SU-DHL-6 (cell line): ENCODE measurements around the gene RSPH4A.

Experiments used
- H2AFZ ChIP-seq: fragments of 200-600 bp; sonication (generic); 2 replicates; pipeline ENCODE4 v1.6.1; 2014; ENCODE audit warnings: low read depth, mild to moderate bottlenecking, moderate library complexity, mixed read lengths, antibody characterized with exemption, low read length; ENCODE audit not compliant: severe bottlenecking
- H3F3A ChIP-seq: fragments of 200-600 bp; shearing (Covaris generic); 2 replicates; pipeline ENCODE4 v1.6.0; 2016; ENCODE audit warnings: antibody characterized with exemption, mild to moderate bottlenecking; ENCODE audit not compliant: insufficient read depth
- H3K27ac ChIP-seq: fragments of 200-600 bp; sonication (generic); 2 replicates; pipeline ENCODE4 v1.5.1; 2016; ENCODE audit warnings: low read depth, mild to moderate bottlenecking, low read length, moderate library complexity, mixed read lengths
- H3K27me3 ChIP-seq: fragments of 200-600 bp; sonication (generic), shearing (Covaris generic); 2 replicates; pipeline ENCODE4 v1.6.0; 2014; ENCODE audit warnings: mild to moderate bottlenecking, low read length
- H3K36me3 ChIP-seq: fragments of 200-600 bp; sonication (generic); 2 replicates; pipeline ENCODE4 v1.6.1; 2014; ENCODE audit warnings: mild to moderate bottlenecking, low read length, mixed read lengths
- H3K4me2 ChIP-seq: fragments of 300-600, 200-600 bp; shearing (Covaris generic), sonication (generic); 2 replicates; pipeline ENCODE4 v1.6.0; 2014; ENCODE audit warnings: low read length, low read depth, mild to moderate bottlenecking; ENCODE audit not compliant: poor library complexity, severe bottlenecking
- H3K4me3 ChIP-seq: fragments of 200-600 bp; sonication (generic); 2 replicates; pipeline ENCODE4 v1.5.1; 2014; ENCODE audit warnings: antibody characterized with exemption, low read length, mild to moderate bottlenecking, mixed read lengths; ENCODE audit not compliant: insufficient read depth, poor library complexity, severe bottlenecking
- H3K79me2 ChIP-seq: fragments of 200-600 bp; sonication (generic); 2 replicates; pipeline ENCODE4 v1.6.1; 2014; ENCODE audit warnings: mild to moderate bottlenecking, low read length, moderate library complexity; ENCODE audit not compliant: insufficient read depth
- H3K9ac ChIP-seq: fragments of 200-600 bp; sonication (generic); 2 replicates; pipeline ENCODE4 v1.7.0; 2014; ENCODE audit warnings: mild to moderate bottlenecking, low read length
- H3K9me2 ChIP-seq: fragments of 200-600 bp; sonication (generic); replicated peaks from 2 replicates; pipeline ENCODE4 v1.6.1; 2014; ENCODE audit warnings: low read length; ENCODE audit not compliant: insufficient read depth
- H3K9me3 ChIP-seq: fragments of 200-600 bp; sonication (generic); 2 replicates; pipeline ENCODE4 v1.6.1; 2014; ENCODE audit warnings: low read length, mixed read lengths; ENCODE audit not compliant: insufficient read depth
- H4K20me1 ChIP-seq: fragments of 200-600 bp; sonication (generic); 2 replicates; pipeline ENCODE4 v1.6.1; 2014; ENCODE audit warnings: low read depth, mild to moderate bottlenecking, antibody characterized with exemption, low read length, moderate library complexity, mixed read lengths
- EZH2phosphoT487 ChIP-seq: fragments of 200-600 bp; sonication (generic), shearing (Covaris generic); conservative IDR thresholded peaks from 2 replicates; pipeline ENCODE4 v1.6.1; 2018; ENCODE audit warnings: mild to moderate bottlenecking, antibody characterized with exemption, low read length, moderate library complexity, mixed read lengths
- TF ChIP-seq, protein P1 (sequence below): fragments of 200-600 bp; sonication (generic); IDR thresholded peaks from one replicate; pipeline ENCODE4 v1.5.1; 2017; ENCODE audit warnings: antibody characterized with exemption, mild to moderate bottlenecking, low read length, moderate library complexity; ENCODE audit not compliant: insufficient read depth, poor library complexity, severe bottlenecking

The RSPH4A gene

DNA sequence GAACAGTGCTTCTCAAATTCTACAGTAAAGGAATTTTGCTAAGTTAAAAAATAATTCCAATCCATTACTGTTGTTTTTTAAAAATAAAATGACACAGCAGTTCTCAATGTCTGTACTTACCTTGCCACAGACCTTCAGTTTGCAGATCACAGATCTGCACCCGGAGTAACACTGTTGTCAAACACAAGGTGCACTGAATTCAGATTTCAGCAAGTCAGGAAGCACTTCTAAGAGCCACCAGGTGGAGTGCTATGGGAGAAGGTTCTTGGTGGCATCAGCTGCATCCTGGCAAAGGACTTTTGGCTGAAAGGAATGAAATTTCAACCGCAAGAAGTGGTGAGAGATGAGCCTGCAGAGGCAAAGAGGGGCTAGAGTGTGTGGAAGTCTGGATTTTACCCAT, 17.4 kb downstream of the RSPH4A start:
- H3K4me3 ChIP-seq = no peak overlapping the region
- H3K27ac ChIP-seq = no peak overlapping the region
- H3F3A ChIP-seq = 0 out of 2 replicates have a peak, but pooled peaks cover 5% of the 10 kb centered on the region
- H3K9me3 ChIP-seq = no peaks in the 10 kb centered on the region
- no peak overlapping the region for H3K9ac ChIP-seq
- H4K20me1 ChIP-seq = peaks cover 5% of the 10 kb centered on the region; the same call in 1 of the 2 replicates
- TF ChIP-seq, protein P1, sequence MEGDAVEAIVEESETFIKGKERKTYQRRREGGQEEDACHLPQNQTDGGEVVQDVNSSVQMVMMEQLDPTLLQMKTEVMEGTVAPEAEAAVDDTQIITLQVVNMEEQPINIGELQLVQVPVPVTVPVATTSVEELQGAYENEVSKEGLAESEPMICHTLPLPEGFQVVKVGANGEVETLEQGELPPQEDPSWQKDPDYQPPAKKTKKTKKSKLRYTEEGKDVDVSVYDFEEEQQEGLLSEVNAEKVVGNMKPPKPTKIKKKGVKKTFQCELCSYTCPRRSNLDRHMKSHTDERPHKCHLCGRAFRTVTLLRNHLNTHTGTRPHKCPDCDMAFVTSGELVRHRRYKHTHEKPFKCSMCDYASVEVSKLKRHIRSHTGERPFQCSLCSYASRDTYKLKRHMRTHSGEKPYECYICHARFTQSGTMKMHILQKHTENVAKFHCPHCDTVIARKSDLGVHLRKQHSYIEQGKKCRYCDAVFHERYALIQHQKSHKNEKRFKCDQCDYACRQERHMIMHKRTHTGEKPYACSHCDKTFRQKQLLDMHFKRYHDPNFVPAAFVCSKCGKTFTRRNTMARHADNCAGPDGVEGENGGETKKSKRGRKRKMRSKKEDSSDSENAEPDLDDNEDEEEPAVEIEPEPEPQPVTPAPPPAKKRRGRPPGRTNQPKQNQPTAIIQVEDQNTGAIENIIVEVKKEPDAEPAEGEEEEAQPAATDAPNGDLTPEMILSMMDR = no peak
- no peak for TF ChIP-seq EZH2phosphoT487
- peaks cover 39% of the 10 kb centered on the region; the same call in 1 of the 2 replicates for H3K36me3 ChIP-seq
- no peaks in the 10 kb centered on the region for H3K27me3 ChIP-seq
- H3K9me2 ChIP-seq = no peaks in the 10 kb centered on the region
- H3K4me2 ChIP-seq = no peak overlapping the region
- H2AFZ ChIP-seq = no peak overlapping the region
- no peaks in the 10 kb centered on the region for H3K79me2 ChIP-seq

DNA sequence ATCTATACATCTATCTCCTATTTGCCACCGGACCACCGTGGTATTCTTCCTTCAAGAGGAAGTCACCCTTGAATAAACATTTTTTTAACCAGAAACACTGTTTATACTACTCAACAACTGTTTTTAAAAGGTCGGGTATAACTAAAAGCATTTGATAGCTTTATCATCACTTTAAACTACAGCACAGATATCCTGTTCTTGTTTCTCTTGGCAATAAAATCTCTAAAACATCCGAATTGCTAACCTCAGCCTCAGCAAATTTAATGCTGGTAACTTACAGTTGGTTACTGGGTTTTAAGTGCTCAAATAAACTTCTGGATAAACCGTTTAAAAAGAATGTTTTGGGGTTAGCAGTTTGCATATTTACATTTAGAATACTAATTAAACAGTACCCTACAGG, 31.9 kb downstream of the RSPH4A start:
- Histone ChIP-seq H3K9me3 (no peaks in the 10 kb centered on the region), H3K27ac (no peak overlapping the region), H3K79me2 (peaks cover 7% of the 10 kb centered on the region; the same call in 1 of the 2 replicates), H3K4me3 (no peak overlapping the region), H3F3A (no peaks in the 10 kb centered on the region), H4K20me1 (0 out of 2 replicates have a peak, but pooled peaks cover 9% of the 10 kb centered on the region), H3K9me2 (no peaks in the 10 kb centered on the region), H3K36me3 (peaks cover 34% of the 10 kb centered on the region), H2AFZ (no peak overlapping the region), H3K9ac (no peak overlapping the region), H3K4me2 (no peak overlapping the region), H3K27me3 (no peaks in the 10 kb centered on the region)
- no peak for TF ChIP-seq EZH2phosphoT487
- TF ChIP-seq, protein P1 = no peak

- peaks cover 13% of the 10 kb centered on the region; the same call in 1 of the 2 replicates for H3K79me2 ChIP-seq
- no peaks in the 10 kb centered on the region for H3K9me2 ChIP-seq
- TF ChIP-seq, protein P1 = no peak
- TF ChIP-seq EZH2phosphoT487 = no peak
- no peak overlapping the region for H3K9ac ChIP-seq
- H3K27me3 ChIP-seq = no peaks in the 10 kb centered on the region
- no peak overlapping the region for H3K27ac ChIP-seq
- H3K9me3 ChIP-seq = no peaks in the 10 kb centered on the region
- no peaks in the 10 kb centered on the region for H3F3A ChIP-seq
- H3K4me2 ChIP-seq = no peak overlapping the region
- H2AFZ ChIP-seq = no peak overlapping the region
- H3K4me3 ChIP-seq = no peak overlapping the region
- peaks cover 44% of the 10 kb centered on the region for H3K36me3 ChIP-seq
- H4K20me1 ChIP-seq = 0 out of 2 replicates have a peak, but pooled peaks cover 14% of the 10 kb centered on the region
Measured at GRCh38 chr6:116649129-116649528, 32.9 kb downstream of the RSPH4A start.
